ENCODE measurements around the gene DLGAP1.

DNA sequence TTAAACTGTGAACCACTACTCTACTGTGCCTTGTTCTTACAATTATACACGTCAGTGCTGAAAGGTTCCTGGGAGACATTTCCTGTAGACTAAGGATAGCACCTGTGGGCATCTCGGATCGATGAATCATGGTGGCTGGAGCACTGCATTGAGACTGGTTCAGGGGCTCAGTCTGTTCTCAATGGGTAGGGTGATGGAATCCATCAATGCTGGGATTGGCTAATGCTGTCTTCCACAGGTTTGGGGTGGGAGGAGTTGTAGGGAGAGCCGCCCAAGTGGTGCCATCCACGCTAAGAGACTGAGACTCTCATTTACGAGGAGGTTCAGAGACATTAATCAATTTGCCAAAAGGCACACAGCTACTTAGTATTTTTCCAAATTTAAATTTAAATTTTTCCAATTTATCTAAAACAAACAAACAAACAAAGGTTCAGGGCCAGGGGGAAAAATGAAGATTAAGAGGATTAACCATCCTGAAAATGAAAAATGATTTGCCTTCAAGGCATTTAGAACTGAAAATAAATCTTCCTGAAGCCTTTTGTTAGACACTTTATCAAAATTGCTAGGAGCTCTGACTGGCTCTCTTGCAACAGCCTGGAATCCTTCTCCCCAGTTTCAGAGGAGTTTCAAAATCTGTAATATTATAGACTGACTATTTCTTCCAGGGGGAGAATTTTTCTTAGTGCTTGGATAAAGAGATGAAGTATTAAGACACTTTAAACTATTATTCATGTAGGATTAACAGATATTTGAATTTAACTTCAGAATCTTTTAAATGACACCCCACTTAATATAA, 645.9 kb downstream of the DLGAP1 start:
- no peak for TF ChIP-seq MXI1 (conservative IDR thresholded peaks at IDR 0.05; ENCODE audit: poor library complexity, severe bottlenecking)
- TF ChIP-seq, protein P1, sequence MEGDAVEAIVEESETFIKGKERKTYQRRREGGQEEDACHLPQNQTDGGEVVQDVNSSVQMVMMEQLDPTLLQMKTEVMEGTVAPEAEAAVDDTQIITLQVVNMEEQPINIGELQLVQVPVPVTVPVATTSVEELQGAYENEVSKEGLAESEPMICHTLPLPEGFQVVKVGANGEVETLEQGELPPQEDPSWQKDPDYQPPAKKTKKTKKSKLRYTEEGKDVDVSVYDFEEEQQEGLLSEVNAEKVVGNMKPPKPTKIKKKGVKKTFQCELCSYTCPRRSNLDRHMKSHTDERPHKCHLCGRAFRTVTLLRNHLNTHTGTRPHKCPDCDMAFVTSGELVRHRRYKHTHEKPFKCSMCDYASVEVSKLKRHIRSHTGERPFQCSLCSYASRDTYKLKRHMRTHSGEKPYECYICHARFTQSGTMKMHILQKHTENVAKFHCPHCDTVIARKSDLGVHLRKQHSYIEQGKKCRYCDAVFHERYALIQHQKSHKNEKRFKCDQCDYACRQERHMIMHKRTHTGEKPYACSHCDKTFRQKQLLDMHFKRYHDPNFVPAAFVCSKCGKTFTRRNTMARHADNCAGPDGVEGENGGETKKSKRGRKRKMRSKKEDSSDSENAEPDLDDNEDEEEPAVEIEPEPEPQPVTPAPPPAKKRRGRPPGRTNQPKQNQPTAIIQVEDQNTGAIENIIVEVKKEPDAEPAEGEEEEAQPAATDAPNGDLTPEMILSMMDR (IDR thresholded peaks at IDR 0.05; ENCODE audit: poor library complexity, severe bottlenecking), result no peak
- TF ChIP-seq EZH2 (IDR thresholded peaks at IDR 0.05; ENCODE audit: borderline replicate concordance, insufficient read depth, low read length, poor library complexity, severe bottlenecking), result no peak
- TF ChIP-seq, protein P2, sequence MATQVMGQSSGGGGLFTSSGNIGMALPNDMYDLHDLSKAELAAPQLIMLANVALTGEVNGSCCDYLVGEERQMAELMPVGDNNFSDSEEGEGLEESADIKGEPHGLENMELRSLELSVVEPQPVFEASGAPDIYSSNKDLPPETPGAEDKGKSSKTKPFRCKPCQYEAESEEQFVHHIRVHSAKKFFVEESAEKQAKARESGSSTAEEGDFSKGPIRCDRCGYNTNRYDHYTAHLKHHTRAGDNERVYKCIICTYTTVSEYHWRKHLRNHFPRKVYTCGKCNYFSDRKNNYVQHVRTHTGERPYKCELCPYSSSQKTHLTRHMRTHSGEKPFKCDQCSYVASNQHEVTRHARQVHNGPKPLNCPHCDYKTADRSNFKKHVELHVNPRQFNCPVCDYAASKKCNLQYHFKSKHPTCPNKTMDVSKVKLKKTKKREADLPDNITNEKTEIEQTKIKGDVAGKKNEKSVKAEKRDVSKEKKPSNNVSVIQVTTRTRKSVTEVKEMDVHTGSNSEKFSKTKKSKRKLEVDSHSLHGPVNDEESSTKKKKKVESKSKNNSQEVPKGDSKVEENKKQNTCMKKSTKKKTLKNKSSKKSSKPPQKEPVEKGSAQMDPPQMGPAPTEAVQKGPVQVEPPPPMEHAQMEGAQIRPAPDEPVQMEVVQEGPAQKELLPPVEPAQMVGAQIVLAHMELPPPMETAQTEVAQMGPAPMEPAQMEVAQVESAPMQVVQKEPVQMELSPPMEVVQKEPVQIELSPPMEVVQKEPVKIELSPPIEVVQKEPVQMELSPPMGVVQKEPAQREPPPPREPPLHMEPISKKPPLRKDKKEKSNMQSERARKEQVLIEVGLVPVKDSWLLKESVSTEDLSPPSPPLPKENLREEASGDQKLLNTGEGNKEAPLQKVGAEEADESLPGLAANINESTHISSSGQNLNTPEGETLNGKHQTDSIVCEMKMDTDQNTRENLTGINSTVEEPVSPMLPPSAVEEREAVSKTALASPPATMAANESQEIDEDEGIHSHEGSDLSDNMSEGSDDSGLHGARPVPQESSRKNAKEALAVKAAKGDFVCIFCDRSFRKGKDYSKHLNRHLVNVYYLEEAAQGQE (IDR thresholded peaks at IDR 0.05; ENCODE audit: borderline replicate concordance), result no peak
- no peak for TF ChIP-seq POLR2AphosphoS5 (IDR thresholded peaks at IDR 0.05)
- no peak for TF ChIP-seq EP300 (conservative IDR thresholded peaks at IDR 0.05; ENCODE audit: poor library complexity, severe bottlenecking)
- TF ChIP-seq TAF1 (IDR thresholded peaks at IDR 0.05; ENCODE audit: low read depth), result no peak
- no peak for TF ChIP-seq RAD21 (conservative IDR thresholded peaks at IDR 0.05)

All from neural cell (in vitro differentiated cells).